ENCODE results near the gene WDR74.
"Not testable (repeated sequence)": the region's sequence is repeated elsewhere in the genome, so short reads cannot be mapped to it uniquely, and the experiment has no call there.

WDR74 gene

DNA sequence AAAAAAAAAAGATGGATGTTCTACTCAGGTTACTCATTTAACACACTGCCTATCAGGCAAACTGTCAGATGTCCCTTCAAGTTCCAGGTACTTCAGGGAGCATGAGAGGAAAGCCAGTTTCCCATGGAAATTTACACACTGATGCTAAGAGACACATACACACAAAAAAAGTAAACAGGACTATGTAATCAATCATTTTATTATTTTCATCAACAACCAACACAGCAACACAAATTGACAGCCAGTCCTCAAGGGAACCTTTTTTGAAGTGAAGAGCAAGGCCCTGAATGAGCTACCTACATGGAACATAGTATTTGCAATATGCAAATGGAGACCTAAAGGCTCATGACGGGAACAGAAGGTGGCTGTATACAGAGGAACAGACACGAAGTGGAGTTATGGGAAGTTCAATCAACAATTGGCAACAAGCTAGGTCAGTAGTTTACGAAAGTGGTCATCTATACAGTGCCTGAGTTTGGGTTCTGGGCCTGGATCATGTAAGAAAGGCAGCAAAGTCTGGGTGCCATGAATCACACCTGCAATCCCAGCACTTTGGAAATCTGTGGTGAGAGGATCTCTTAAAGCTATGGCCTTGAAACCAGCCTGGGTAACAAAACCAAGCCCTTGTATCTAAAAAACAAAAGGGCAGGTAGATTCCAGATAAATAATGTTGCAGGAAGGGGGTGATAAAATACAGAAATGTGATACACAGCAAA, 12.6 kb upstream of the WDR74 start:
- no peak overlapping the region for H3K9ac ChIP-seq (ENCODE audit: low read depth in 1 of 2, low read length in 2 of 2)
- no peak overlapping the region for H3K27ac ChIP-seq (ENCODE audit: low read depth, low read length)
- H3K9me3 ChIP-seq (ENCODE audit: control insufficient read depth in 1 of 2, low read length in 2 of 2): no peaks in the 10 kb centered on the region
- no peak overlapping the region for H3K4me3 ChIP-seq (ENCODE audit: low read depth in 1 of 2, low read length in 2 of 2)
- H3K4me1 ChIP-seq (ENCODE audit: control insufficient read depth in 1 of 2, insufficient read depth in 2 of 2, low read length in 2 of 2): peaks cover 29 to 31% of the 10 kb centered on the region in 2 donors
- no peaks in the 10 kb centered on the region for H3K27me3 ChIP-seq (ENCODE audit: control insufficient read depth in 1 of 2, insufficient read depth in 2 of 2, low read length in 2 of 2)
- H3K36me3 ChIP-seq (ENCODE audit: control insufficient read depth in 1 of 2, insufficient read depth in 2 of 2, low read length in 2 of 2): peaks cover 29 to 34% of the 10 kb centered on the region in 2 donors

DNA sequence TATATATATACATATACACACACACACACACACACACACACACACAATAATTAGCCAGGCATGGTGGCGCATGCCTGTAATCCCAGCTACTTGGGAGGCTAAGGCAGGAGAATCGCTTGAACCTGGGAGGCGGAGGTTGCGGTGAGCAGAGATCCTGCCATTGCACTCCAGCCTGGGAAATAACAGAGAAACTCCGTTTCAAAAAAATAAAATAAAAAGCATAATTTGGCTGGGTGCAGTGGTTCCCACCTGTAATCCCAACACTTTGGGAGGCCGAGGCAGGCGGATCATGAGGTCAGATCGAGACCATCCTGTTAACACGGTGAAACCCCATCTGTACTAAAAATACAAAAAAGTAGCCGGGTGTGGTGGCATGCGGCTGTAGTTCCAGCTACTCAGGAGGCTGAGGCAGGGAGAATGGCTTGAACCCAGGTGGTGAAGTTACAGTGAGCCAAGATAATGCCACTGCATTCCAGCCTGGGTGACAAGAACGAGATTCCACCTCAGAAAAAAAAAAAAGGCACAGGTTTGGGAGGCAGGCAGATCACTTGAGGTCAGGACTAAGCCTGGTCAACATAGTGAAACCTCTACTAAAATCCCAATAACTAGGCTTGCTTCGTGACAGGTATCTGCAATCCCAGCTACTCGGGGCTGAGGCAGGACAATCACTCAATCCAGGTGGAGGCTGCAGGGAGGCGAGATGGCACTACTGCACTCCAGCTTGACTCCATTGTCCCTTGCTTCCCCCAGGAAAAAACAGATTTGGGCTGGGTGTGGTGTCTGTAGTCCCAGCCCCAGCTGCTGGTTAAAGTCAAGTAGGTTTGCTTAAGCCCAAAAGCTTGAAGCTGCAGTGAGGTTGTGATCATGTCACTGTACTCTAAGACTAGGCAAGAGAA, 11.8 kb upstream of the WDR74 start:
- no peak overlapping the region for H3K4me3 ChIP-seq (ENCODE audit: low read depth in 1 of 2, low read length in 2 of 2)
- H3K36me3 ChIP-seq (ENCODE audit: control insufficient read depth in 1 of 2, insufficient read depth in 2 of 2, low read length in 2 of 2): peaks cover 29 to 34% of the 10 kb centered on the region in 2 donors
- H3K4me1 ChIP-seq (ENCODE audit: control insufficient read depth in 1 of 2, insufficient read depth in 2 of 2, low read length in 2 of 2): peaks cover 23 to 26% of the 10 kb centered on the region in 2 donors
- H3K27ac ChIP-seq (ENCODE audit: low read depth, low read length): no peak overlapping the region
- no peak overlapping the region for H3K9ac ChIP-seq (ENCODE audit: low read depth in 1 of 2, low read length in 2 of 2)
- H3K9me3 ChIP-seq (ENCODE audit: control insufficient read depth in 1 of 2, low read length in 2 of 2): no peaks in the 10 kb centered on the region
- H3K27me3 ChIP-seq (ENCODE audit: control insufficient read depth in 1 of 2, insufficient read depth in 2 of 2, low read length in 2 of 2): no peaks in the 10 kb centered on the region

DNA sequence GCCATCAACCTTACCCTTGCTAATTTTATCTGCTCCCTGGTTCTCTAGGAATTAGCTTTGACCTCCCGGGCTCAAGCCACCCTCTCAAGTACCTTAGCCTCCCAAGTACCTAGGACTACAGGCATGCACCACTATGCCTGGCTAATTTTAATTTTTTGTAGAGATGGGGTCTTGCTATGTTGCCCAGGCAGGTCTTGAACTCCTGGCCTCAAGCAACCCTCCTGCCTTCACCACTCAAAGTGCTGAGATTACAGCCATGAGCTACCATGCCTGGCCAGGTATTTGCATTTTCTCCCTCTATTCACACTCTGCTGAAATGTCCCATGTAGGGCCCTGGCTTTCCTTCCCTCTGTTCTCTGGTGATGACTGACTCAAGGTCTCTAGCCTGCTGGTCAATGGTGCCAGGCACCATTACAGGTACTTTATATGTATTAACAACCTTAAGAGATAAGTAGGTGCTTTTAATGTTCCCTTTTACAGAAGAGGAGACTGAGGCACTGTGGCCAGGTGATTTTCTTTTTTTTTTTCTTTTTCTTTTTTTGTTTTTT, 8.5 kb upstream of the WDR74 start:
- H3K36me3 ChIP-seq (ENCODE audit: control insufficient read depth in 1 of 2, insufficient read depth in 2 of 2, low read length in 2 of 2): peaks cover 11 to 13% of the 10 kb centered on the region in 2 donors
- no peaks in the 10 kb centered on the region for H3K27me3 ChIP-seq (ENCODE audit: control insufficient read depth in 1 of 2, insufficient read depth in 2 of 2, low read length in 2 of 2)
- no peak overlapping the region for H3K27ac ChIP-seq (ENCODE audit: low read depth, low read length)
- no peak overlapping the region for H3K4me3 ChIP-seq (ENCODE audit: low read depth in 1 of 2, low read length in 2 of 2)
- no peak overlapping the region for H3K9ac ChIP-seq (ENCODE audit: low read depth in 1 of 2, low read length in 2 of 2)
- H3K4me1 ChIP-seq (ENCODE audit: control insufficient read depth in 1 of 2, insufficient read depth in 2 of 2, low read length in 2 of 2): peaks cover 2 to 4% of the 10 kb centered on the region in 2 donors
- H3K9me3 ChIP-seq (ENCODE audit: control insufficient read depth in 1 of 2, low read length in 2 of 2): no peaks in the 10 kb centered on the region

DNA sequence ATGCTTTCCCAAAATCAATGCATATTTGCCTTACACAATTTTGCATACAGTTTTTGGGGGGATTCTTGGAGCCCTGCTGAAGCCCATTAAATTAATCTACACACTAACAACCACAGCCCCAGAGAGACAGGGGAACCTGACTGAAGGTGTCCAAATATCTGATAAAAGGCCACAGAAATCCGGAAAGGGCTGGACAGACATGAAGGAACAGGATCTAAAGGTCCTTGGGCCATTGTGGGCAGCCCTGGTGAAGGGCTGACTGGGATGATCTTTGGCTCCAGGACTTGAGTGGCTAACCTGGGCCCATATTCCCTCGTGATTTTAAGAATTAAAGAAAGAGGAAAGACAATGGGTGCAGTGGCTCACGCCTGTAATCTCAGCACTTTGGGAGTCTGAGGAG, 6.8 kb upstream of the WDR74 start:
- Histone ChIP-seq H3K9ac (ENCODE audit: low read depth in 1 of 2, low read length in 2 of 2) (no peak overlapping the region), H3K27me3 (ENCODE audit: control insufficient read depth in 1 of 2, insufficient read depth in 2 of 2, low read length in 2 of 2) (no peaks in the 10 kb centered on the region), H3K36me3 (ENCODE audit: control insufficient read depth in 1 of 2, insufficient read depth in 2 of 2, low read length in 2 of 2) (no peaks in the 10 kb centered on the region), H3K27ac (ENCODE audit: low read depth, low read length) (no peak overlapping the region), H3K4me1 (ENCODE audit: control insufficient read depth in 1 of 2, insufficient read depth in 2 of 2, low read length in 2 of 2) (peaks cover 8 to 10% of the 10 kb centered on the region in 2 donors), H3K9me3 (ENCODE audit: control insufficient read depth in 1 of 2, low read length in 2 of 2) (no peaks in the 10 kb centered on the region), H3K4me3 (ENCODE audit: low read depth in 1 of 2, low read length in 2 of 2) (no peak overlapping the region)

DNA sequence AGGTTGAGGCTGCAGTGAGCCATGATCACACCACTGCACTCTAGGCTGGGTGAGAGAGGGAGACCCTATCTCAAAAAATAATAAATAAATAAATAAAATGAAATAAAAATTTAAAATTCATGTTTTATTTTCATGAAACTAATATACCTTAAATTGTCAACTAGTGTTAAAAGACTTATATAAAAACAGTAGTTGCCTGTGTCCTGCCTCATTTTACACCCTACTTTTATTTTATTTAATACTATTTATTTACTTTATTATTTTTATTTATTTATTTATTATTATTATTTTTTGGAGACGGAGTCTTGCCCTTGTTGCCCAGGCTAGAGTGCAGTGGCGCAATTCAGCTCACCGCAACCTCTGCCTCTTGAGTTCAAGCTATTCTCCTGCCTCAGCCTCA, 4.8 kb upstream of the WDR74 start:
- no peak overlapping the region for H3K4me3 ChIP-seq (ENCODE audit: low read depth in 1 of 2, low read length in 2 of 2)
- peaks cover 8 to 10% of the 10 kb centered on the region in 2 donors for H3K4me1 ChIP-seq (ENCODE audit: control insufficient read depth in 1 of 2, insufficient read depth in 2 of 2, low read length in 2 of 2)
- H3K27ac ChIP-seq (ENCODE audit: low read depth, low read length): no peak overlapping the region
- no peaks in the 10 kb centered on the region for H3K27me3 ChIP-seq (ENCODE audit: control insufficient read depth in 1 of 2, insufficient read depth in 2 of 2, low read length in 2 of 2)
- H3K9ac ChIP-seq (ENCODE audit: low read depth in 1 of 2, low read length in 2 of 2): no peak overlapping the region
- no peaks in the 10 kb centered on the region for H3K36me3 ChIP-seq (ENCODE audit: control insufficient read depth in 1 of 2, insufficient read depth in 2 of 2, low read length in 2 of 2)
- H3K9me3 ChIP-seq (ENCODE audit: control insufficient read depth in 1 of 2, low read length in 2 of 2): no peaks in the 10 kb centered on the region

DNA sequence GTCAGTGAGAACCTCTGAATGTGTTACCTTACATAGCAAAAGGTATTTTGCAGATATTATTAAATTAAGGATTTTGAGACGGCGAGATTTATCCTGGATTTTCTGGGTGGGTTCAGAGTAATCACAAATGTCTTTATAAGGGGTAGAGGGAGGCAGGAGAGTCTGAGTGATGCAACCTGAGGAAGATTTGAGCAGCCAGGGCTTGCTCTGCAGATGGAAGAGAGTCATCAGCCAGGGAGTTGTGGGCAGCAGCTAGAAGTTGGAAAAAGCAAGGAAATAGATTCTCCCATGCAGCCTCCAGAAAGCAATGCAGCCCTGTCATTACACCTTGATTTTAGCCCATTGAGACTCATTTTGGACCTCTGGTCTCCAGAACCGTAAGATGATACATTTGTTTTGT, 4.1 kb upstream of the WDR74 start:
- no peaks in the 10 kb centered on the region for H3K9me3 ChIP-seq (ENCODE audit: control insufficient read depth in 1 of 2, low read length in 2 of 2)
- peaks cover 8 to 16% of the 10 kb centered on the region in 2 donors for H3K4me1 ChIP-seq (ENCODE audit: control insufficient read depth in 1 of 2, insufficient read depth in 2 of 2, low read length in 2 of 2)
- no peaks in the 10 kb centered on the region for H3K27me3 ChIP-seq (ENCODE audit: control insufficient read depth in 1 of 2, insufficient read depth in 2 of 2, low read length in 2 of 2)
- no peaks in the 10 kb centered on the region for H3K36me3 ChIP-seq (ENCODE audit: control insufficient read depth in 1 of 2, insufficient read depth in 2 of 2, low read length in 2 of 2)
- no peak overlapping the region for H3K4me3 ChIP-seq (ENCODE audit: low read depth in 1 of 2, low read length in 2 of 2)
- H3K9ac ChIP-seq (ENCODE audit: low read depth in 1 of 2, low read length in 2 of 2): no peak overlapping the region
- no peak overlapping the region for H3K27ac ChIP-seq (ENCODE audit: low read depth, low read length)

DNA sequence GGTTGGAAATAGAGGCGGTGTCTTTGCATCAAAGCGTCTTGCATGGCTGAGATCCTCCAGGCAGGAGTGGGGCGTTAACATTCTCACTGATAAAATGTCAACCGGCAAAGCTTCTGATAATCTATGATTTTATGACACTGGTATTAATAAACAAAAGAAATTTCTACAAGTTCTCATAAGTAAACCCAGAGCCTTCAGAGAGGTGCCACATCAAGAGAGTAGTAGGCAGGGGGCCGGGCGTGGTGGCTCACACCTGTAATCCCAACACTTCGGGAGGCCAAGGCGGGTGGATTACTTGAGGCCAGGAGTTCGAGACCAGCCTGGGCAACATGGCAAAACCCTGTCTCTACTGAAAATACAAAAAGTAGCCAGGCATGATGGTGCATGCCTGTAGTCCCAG, 3.5 kb upstream of the WDR74 start:
- not testable (repeated sequence) for H3K27ac ChIP-seq (ENCODE audit: low read depth, low read length); H3K36me3 ChIP-seq (ENCODE audit: control insufficient read depth in 1 of 2, insufficient read depth in 2 of 2, low read length in 2 of 2); H3K27me3 ChIP-seq (ENCODE audit: control insufficient read depth in 1 of 2, insufficient read depth in 2 of 2, low read length in 2 of 2); H3K9me3 ChIP-seq (ENCODE audit: control insufficient read depth in 1 of 2, low read length in 2 of 2)
- peak overlapping the region in 1 of 2 donors; percentile 67 for H3K4me3 ChIP-seq (ENCODE audit: low read depth in 1 of 2, low read length in 2 of 2)
- H3K4me1 ChIP-seq (ENCODE audit: control insufficient read depth in 1 of 2, insufficient read depth in 2 of 2, low read length in 2 of 2): peaks cover 10 to 20% of the 10 kb centered on the region in 2 donors
- H3K9ac ChIP-seq (ENCODE audit: low read depth in 1 of 2, low read length in 2 of 2): peak overlapping the region; percentile 89 to 93

DNA sequence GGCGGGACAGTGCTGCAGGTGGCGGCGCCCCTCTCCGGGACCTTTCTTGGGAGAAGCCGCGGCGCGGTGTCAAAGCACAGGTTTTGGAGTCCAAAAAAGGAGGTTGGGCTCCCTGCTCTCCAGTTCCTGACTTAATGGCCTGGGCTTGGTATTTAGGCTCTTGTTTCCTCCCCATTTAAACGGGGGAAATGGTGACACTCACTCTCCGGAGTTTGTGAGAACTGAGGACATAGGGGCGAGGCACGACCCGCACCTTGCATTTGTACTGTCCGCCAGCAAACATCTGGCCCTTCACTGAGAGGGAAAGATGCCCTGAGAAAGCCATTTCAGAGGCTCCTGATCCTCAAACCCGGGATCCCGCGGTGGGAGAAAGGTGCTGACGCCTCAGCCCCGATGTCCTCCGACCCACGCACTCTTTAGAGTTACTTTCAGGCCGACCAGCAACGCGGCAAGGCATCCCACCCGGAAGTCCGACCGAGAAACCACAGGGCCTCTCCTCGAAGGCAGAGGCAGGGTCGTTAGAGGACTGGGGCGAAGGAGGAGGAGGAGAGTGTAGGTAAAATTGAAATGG, 2.9 kb upstream of the WDR74 start:
- Histone ChIP-seq H3K9me3 (ENCODE audit: control insufficient read depth in 1 of 2, low read length in 2 of 2) (no peaks in the 10 kb centered on the region), H3K4me3 (ENCODE audit: low read depth in 1 of 2, low read length in 2 of 2) (peak overlapping the region; percentile 67 to 76), H3K27ac (ENCODE audit: low read depth, low read length) (peak overlapping the region; percentile 93), H3K4me1 (ENCODE audit: control insufficient read depth in 1 of 2, insufficient read depth in 2 of 2, low read length in 2 of 2) (peaks cover 13 to 23% of the 10 kb centered on the region in 2 donors), H3K9ac (ENCODE audit: low read depth in 1 of 2, low read length in 2 of 2) (peak overlapping the region; percentile 89 to 93), H3K36me3 (ENCODE audit: control insufficient read depth in 1 of 2, insufficient read depth in 2 of 2, low read length in 2 of 2) (peaks cover 0 to 6% of the 10 kb centered on the region in 2 donors), H3K27me3 (ENCODE audit: control insufficient read depth in 1 of 2, insufficient read depth in 2 of 2, low read length in 2 of 2) (no peaks in the 10 kb centered on the region)

DNA sequence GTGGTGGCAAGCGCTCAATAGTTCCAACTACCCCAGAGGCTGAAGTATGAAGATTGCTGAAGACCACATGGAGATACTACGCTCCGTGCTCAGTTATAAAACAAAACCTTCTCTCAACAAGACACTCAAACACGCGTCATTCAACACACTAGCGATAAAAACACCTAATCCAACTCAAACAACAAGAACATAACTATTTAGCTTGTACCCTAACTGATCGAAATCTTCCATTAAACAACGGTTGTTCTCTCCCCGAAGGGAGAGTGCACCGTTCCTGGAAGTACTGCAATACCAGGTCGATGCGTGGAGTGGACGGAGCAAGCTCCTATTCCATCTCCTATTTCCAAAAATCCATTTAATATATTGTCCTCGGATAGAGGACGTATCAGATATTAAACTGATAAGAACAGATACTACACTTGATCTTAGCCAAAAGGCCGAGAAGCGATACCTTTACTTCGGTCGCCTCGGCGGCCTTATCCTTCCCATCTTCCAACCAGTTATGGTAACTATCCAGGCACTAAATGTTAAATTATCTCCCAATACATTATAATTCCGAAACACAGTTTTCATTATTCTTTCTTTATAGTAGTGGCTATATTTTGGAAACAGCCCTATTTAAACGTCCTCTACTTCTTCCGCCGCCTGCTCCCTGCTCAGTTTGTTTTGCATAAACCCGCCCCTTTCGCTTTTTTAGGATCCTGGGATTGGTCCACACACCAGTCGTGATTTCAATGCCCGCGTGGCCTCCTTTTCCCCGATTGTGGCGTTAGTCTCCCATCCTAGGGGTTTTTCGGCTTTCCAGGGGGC, 2.2 kb upstream of the WDR74 start:
- peaks cover 0 to 10% of the 10 kb centered on the region in 2 donors for H3K36me3 ChIP-seq (ENCODE audit: control insufficient read depth in 1 of 2, insufficient read depth in 2 of 2, low read length in 2 of 2)
- H3K4me3 ChIP-seq (ENCODE audit: low read depth in 1 of 2, low read length in 2 of 2): peak overlapping the region; percentile 97 to 99
- H3K9me3 ChIP-seq (ENCODE audit: control insufficient read depth in 1 of 2, low read length in 2 of 2): no peaks in the 10 kb centered on the region
- H3K4me1 ChIP-seq (ENCODE audit: control insufficient read depth in 1 of 2, insufficient read depth in 2 of 2, low read length in 2 of 2): peaks cover 13 to 23% of the 10 kb centered on the region in 2 donors
- H3K9ac ChIP-seq (ENCODE audit: low read depth in 1 of 2, low read length in 2 of 2): peak overlapping the region; percentile 89 to 93
- H3K27me3 ChIP-seq (ENCODE audit: control insufficient read depth in 1 of 2, insufficient read depth in 2 of 2, low read length in 2 of 2): no peaks in the 10 kb centered on the region
- H3K27ac ChIP-seq (ENCODE audit: low read depth, low read length): peak overlapping the region; percentile 94

Measured in duodenal mucosa (tissue), 2 donors.